HEK293T (cell line): ENCODE results near the gene FOXI2.

ENCODE experiments used
- ARNT ChIP-seq: fragments of 450-650 bp; IDR thresholded peaks from 2 replicates; pipeline ENCODE4 v1.6.1; 2017; ENCODE audit warnings: mild to moderate bottlenecking
- BHLHE40 ChIP-seq: fragments of 450-650 bp; IDR thresholded peaks from 2 replicates; pipeline ENCODE4 v1.6.1; 2016; ENCODE audit warnings: mild to moderate bottlenecking, moderate library complexity, borderline replicate concordance
- ELF4 ChIP-seq: fragments of 450-650 bp; IDR thresholded peaks from 2 replicates; pipeline ENCODE4 v1.6.1; 2017; ENCODE audit warnings: antibody characterized with exemption
- FOXA1 ChIP-seq: fragments of 450-650 bp; IDR thresholded peaks from 2 replicates; pipeline ENCODE4 v1.6.1; 2016; ENCODE audit warnings: mild to moderate bottlenecking
- FOXK2 ChIP-seq: fragments of 450-650 bp; IDR thresholded peaks from 2 replicates; pipeline ENCODE4 v1.6.1; 2016; ENCODE audit warnings: mild to moderate bottlenecking
- FOXM1 ChIP-seq: fragments of 450-650 bp; IDR thresholded peaks from 2 replicates; pipeline ENCODE4 v1.6.1; 2017; ENCODE audit warnings: mild to moderate bottlenecking, borderline replicate concordance
- LEF1 ChIP-seq: fragments of 450-650 bp; IDR thresholded peaks from 2 replicates; pipeline ENCODE4 v1.6.1; 2017; ENCODE audit warnings: mild to moderate bottlenecking, borderline replicate concordance
- NFRKB ChIP-seq: fragments of 450-650 bp; IDR thresholded peaks from 2 replicates; pipeline ENCODE4 v1.6.1; 2016; ENCODE audit warnings: mild to moderate bottlenecking, moderate library complexity
- SP1 ChIP-seq: fragments of 450-650 bp; IDR thresholded peaks from 2 replicates; pipeline ENCODE4 v1.6.1; 2017
- SUZ12 ChIP-seq: fragments of 450-650 bp; IDR thresholded peaks from 2 replicates; pipeline ENCODE4 v1.6.1; 2016; ENCODE audit warnings: mild to moderate bottlenecking
- TARDBP ChIP-seq: fragments of 450-650 bp; IDR thresholded peaks from 2 replicates; pipeline ENCODE4 v1.6.1; 2016
- ZNF384 ChIP-seq: fragments of 450-650 bp; IDR thresholded peaks from 2 replicates; pipeline ENCODE4 v1.6.1; 2016

GRCh38 chr10:127694580-127695193, 42.3 kb upstream of the FOXI2 start:
- TF ChIP-seq NFRKB (no peak), FOXM1 (no peak), LEF1 (no peak), FOXA1 (no peak), BHLHE40 (no peak), ARNT (no peak), SP1 (no peak), TARDBP (no peak), ZNF384 (no peak), SUZ12 (no peak), FOXK2 (no peak), ELF4 (no peak)
